CD14-positive monocyte (primary cell): Measurements from ENCODE around the gene EPM2A. TPM values are rescaled to one million over a fixed set of nuclear protein-coding genes. Genes with fewer than 3 reads are reported as not detected.

Source experiments
- DNase-seq, 3 donors: peaks; one replicate each; pipeline ENCODE4 v3.0.0-alpha.2; 2011 to 2022
- H2AFZ ChIP-seq: 2 replicates; pipeline ENCODE4 v1.6.0; 2012; ENCODE audit warnings: mild to moderate bottlenecking, low read depth, low read length, inconsistent platforms; ENCODE audit not compliant: insufficient read depth, poor library complexity, severe bottlenecking
- H3K27ac ChIP-seq, 2 donors: 1 replicate in 1 of 2; 2 replicates in 1 of 2; pipeline ENCODE4 v1.5.1; 2012 to 2013; ENCODE audit warnings: low read length in 2 of 2, control low read depth in 1 of 2, inconsistent platforms in 1 of 2, low read depth in 1 of 2, mild to moderate bottlenecking in 1 of 2
- H3K27me3 ChIP-seq, 2 donors: one replicate each; pipeline versions ENCODE4 v1.6.0 to v1.6.1; 2011 to 2013; ENCODE audit warnings: low read length in 2 of 2; ENCODE audit not compliant: control insufficient read depth in 2 of 2, insufficient read depth in 2 of 2
- H3K36me3 ChIP-seq, 2 donors: replicated peaks in 1 of 2; 1 replicate in 1 of 2; 2 replicates in 1 of 2; pipeline versions ENCODE4 v1.5.1 to v1.6.1; 2012 to 2013; ENCODE audit warnings: low read length in 2 of 2, control low read depth in 1 of 2, inconsistent platforms in 1 of 2, mild to moderate bottlenecking in 1 of 2; ENCODE audit not compliant: insufficient read depth in 2 of 2, control insufficient read depth in 1 of 2
- H3K4me1 ChIP-seq, 2 donors: 1 replicate in 1 of 2; 2 replicates in 1 of 2; pipeline versions ENCODE4 v1.5.1 to v1.6.1; 2012 to 2013; ENCODE audit warnings: low read length in 2 of 2, control low read depth in 1 of 2, inconsistent platforms in 1 of 2, mild to moderate bottlenecking in 1 of 2, moderate library complexity in 1 of 2; ENCODE audit not compliant: insufficient read depth in 2 of 2, control insufficient read depth in 1 of 2
- H3K4me2 ChIP-seq: replicated peaks from 2 replicates; pipeline ENCODE3; 2012; ENCODE audit warnings: low read length, moderate library complexity, mild to moderate bottlenecking; ENCODE audit not compliant: poor library complexity, severe bottlenecking; ENCODE audit errors: extremely low read depth
- H3K4me3 ChIP-seq, 3 experiments: fragments of 200-600 bp in 1 of 3; sonication (generic) in 1 of 3; replicated peaks in 1 of 3; 1 replicate in 2 of 3; 2 replicates in 1 of 3; pipeline ENCODE4 v1.5.1; 2011 to 2013; ENCODE audit warnings: low read length in 3 of 3, mild to moderate bottlenecking in 3 of 3, control low read depth in 2 of 3, low read depth in 2 of 3, inconsistent platforms in 1 of 3, moderate library complexity in 1 of 3
- H3K79me2 ChIP-seq: 2 replicates; pipeline ENCODE4 v1.6.0; 2012; ENCODE audit warnings: mild to moderate bottlenecking, control low read depth, inconsistent platforms, low read length, moderate library complexity; ENCODE audit not compliant: insufficient read depth
- H3K9ac ChIP-seq: 2 replicates; pipeline ENCODE4 v1.6.0; 2017; ENCODE audit warnings: low read length, mild to moderate bottlenecking; ENCODE audit not compliant: insufficient read depth, poor library complexity, severe bottlenecking
- H3K9me3 ChIP-seq, 2 donors: replicated peaks in 1 of 2; 1 replicate in 1 of 2; 2 replicates in 1 of 2; pipeline versions ENCODE4 v1.5.1 to v1.6.1; 2012 to 2013; ENCODE audit warnings: low read length in 2 of 2, control low read depth in 1 of 2; ENCODE audit not compliant: control insufficient read depth in 1 of 2, insufficient read depth in 1 of 2
- H4K20me1 ChIP-seq: 2 replicates; pipeline ENCODE4 v1.6.0; 2012; ENCODE audit warnings: mild to moderate bottlenecking, low read length, control low read depth, moderate library complexity; ENCODE audit not compliant: insufficient read depth
- H3K27ac Mint-ChIP-seq, 7 donors: one replicate each; pipeline ENCODE4 v1.8.0; 2020; ENCODE audit warnings: mild to moderate bottlenecking in 7 of 7, mixed read lengths in 7 of 7, moderate library complexity in 6 of 7, inconsistent platforms in 2 of 7
- H3K27me3 Mint-ChIP-seq, 3 donors: one replicate each; pipeline ENCODE4 v1.8.0; 2021 to 2022; ENCODE audit warnings: low read depth in 3 of 3, mild to moderate bottlenecking in 3 of 3, mixed read lengths in 3 of 3, moderate library complexity in 3 of 3, inconsistent platforms in 1 of 3
- H3K36me3 Mint-ChIP-seq, 2 donors: one replicate each; pipeline ENCODE4 v1.8.0; 2020; ENCODE audit warnings: mixed read lengths in 2 of 2, inconsistent platforms in 1 of 2, mild to moderate bottlenecking in 1 of 2
- H3K4me1 Mint-ChIP-seq: one replicate; pipeline ENCODE4 v1.8.0; 2020; ENCODE audit warnings: mild to moderate bottlenecking, mixed read lengths
- H3K4me3 Mint-ChIP-seq, 2 donors: one replicate each; pipeline ENCODE4 v1.8.0; 2020; ENCODE audit warnings: mild to moderate bottlenecking in 2 of 2, mixed read lengths in 2 of 2, moderate library complexity in 1 of 2
- H3K9me3 Mint-ChIP-seq, 7 donors: one replicate each; pipeline ENCODE4 v1.8.0; 2020 to 2022; ENCODE audit warnings: mixed read lengths in 7 of 7, mild to moderate bottlenecking in 6 of 7, moderate library complexity in 6 of 7, inconsistent platforms in 2 of 7
- WGBS: methylation state at CpG from one replicate; pipeline ENCODE4 v1.1.5; 2013; ENCODE audit warnings: missing lambda C conversion rate; ENCODE audit not compliant: insufficient coverage; 5-methylcytosine and 5-hydroxymethylcytosine counted together
- intact Hi-C, 2 donors: fragments of 100-400 bp; cut with micrococcal nuclease; formaldehyde crosslinking; loops; one replicate each; pipeline versions ENCODE4 v1.15.0 to v1.15.1; 2023
- polyA plus RNA-seq, 3 donors: library from polyadenylated mRNA; depleted of rRNA in 1 of 3; unstranded in 2 of 3; stranded (reverse) in 1 of 3; fragments of 300-500 nt in 2 of 3; fragments of >200 nt in 1 of 3; fragmentation: Illumina TruSeq in 2 of 3; gene quantifications; 1 replicate in 2 of 3; 2 replicates in 1 of 3; pipeline ENCODE4 v1.2.3, GENCODE V29; 2012 to 2021
- small RNA-seq: library from RNA; depleted of rRNA; stranded (forward); fragments of <200 nt; gene quantifications from one replicate; pipeline ENCODE3, GENCODE V24; 2012; ENCODE audit warnings: low read depth; ENCODE audit not compliant: insufficient read length
- TF ChIP-seq, protein P1 (sequence below): fragments of 200-600 bp; IDR thresholded peaks from one replicate; pipeline ENCODE4 v1.8.0; 2022; ENCODE audit warnings: antibody characterized with exemption, mild to moderate bottlenecking

Gene EPM2A
- polyA plus RNA-seq, 3 donors, result 2.5 to 4.1 (median 3.2) TPM

DNA sequence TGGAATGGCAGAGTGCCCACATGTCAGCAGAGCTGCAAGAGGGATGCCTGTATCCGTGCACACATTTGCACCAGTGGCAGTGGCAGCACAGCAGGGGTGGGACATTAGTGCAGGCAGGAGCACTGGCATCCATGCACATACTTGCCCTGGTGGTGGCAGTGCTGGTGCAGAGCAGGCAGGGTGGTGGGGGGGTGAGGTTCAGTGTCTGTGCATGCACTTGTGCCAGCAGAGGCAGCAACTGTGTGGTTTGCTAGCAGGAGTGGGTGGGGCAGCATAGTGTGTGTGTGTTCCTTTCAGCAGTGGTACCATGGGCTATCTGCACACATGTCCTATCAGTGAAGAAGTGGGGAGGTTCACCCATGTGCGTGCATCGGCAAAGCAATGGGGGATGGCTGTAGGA, 151.6 kb downstream of the EPM2A start:
- WGBS, result 56% methylated on average over 3 of the region's 3 CpGs
- intact Hi-C loops, result no loop called here
- no peak overlapping the region for H3K4me3 Mint-ChIP-seq

More for the DNA sequence above, 151.6 kb downstream of the EPM2A start:
- Histone ChIP-seq H3K4me1 (no peaks in the 10 kb centered on the region), H3K36me3 (no peaks in the 10 kb centered on the region), H3K27me3 (no peaks in the 10 kb centered on the region), H3K9ac (no peak overlapping the region), H3K4me2 (no peak overlapping the region), H4K20me1 (no peaks in the 10 kb centered on the region), H2AFZ (no peak overlapping the region), H3K27ac (no peak overlapping the region), H3K79me2 (no peaks in the 10 kb centered on the region), H3K4me3 (no peak overlapping the region), H3K9me3 (peaks cover 5 to 16% of the 10 kb centered on the region in 2 donors)
- Mint-ChIP-seq H3K27me3 (peaks cover 0 to 2% (median 0%) of the 10 kb centered on the region in 3 donors), H3K4me1 (no peaks in the 10 kb centered on the region), H3K9me3 (peaks cover 8 to 19% (median 16%) of the 10 kb centered on the region in 7 donors), H3K27ac (no peak overlapping the region), H3K36me3 (no peaks in the 10 kb centered on the region)
- TF ChIP-seq, protein P1, sequence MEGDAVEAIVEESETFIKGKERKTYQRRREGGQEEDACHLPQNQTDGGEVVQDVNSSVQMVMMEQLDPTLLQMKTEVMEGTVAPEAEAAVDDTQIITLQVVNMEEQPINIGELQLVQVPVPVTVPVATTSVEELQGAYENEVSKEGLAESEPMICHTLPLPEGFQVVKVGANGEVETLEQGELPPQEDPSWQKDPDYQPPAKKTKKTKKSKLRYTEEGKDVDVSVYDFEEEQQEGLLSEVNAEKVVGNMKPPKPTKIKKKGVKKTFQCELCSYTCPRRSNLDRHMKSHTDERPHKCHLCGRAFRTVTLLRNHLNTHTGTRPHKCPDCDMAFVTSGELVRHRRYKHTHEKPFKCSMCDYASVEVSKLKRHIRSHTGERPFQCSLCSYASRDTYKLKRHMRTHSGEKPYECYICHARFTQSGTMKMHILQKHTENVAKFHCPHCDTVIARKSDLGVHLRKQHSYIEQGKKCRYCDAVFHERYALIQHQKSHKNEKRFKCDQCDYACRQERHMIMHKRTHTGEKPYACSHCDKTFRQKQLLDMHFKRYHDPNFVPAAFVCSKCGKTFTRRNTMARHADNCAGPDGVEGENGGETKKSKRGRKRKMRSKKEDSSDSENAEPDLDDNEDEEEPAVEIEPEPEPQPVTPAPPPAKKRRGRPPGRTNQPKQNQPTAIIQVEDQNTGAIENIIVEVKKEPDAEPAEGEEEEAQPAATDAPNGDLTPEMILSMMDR, result no peak
- no peak for DNase-seq

Small RNAs within 50 kb of the gene (small RNA-seq; reads per million reads assigned to genes)
- not detected for gene AL023806.2

Other genes starting within 250 kb of the EPM2A start
- gene FBXO30, start 79.3 kb upstream of the EPM2A start, polyA plus RNA-seq, result 1 to 10 TPM in 2 of 3 donors, under 1 TPM in 1; 0.83 to 1.7 (median 1.1) TPM
- 1 to 10 TPM; 1.8 to 6.7 (median 3.6) TPM for gene SHPRH, start 228.8 kb upstream of the EPM2A start, polyA plus RNA-seq